Tibial artery (tissue), 4 donors: ENCODE data around the gene DBF4B.
"Not testable (repeated sequence)": the region's sequence is repeated elsewhere in the genome, so short reads cannot be mapped to it uniquely, and the experiment has no call there.

Source experiments
- DNase-seq, 2 donors: peaks; one replicate each; pipeline ENCODE4 v3.0.0-alpha.2; 2019
- H3K27ac ChIP-seq, 2 donors: fragments of 200-600 bp; sonication (generic) in 1 of 2; 1 replicate in 1 of 2; 2 replicates in 1 of 2; pipeline ENCODE4 v1.5.1; 2018 to 2019; ENCODE audit warnings: mild to moderate bottlenecking in 1 of 2
- H3K27me3 ChIP-seq, 2 donors: fragments of 200-600 bp; sonication (generic) in 1 of 2; one replicate each; pipeline versions ENCODE4 v1.5.1 to v1.6.0; 2016 to 2019
- H3K36me3 ChIP-seq, 3 donors: fragments of 200-600 bp; sonication (generic) in 2 of 3; one replicate each; pipeline ENCODE4 v1.5.1; 2016 to 2019; ENCODE audit warnings: mild to moderate bottlenecking in 2 of 3
- H3K4me1 ChIP-seq, 4 donors: fragments of 200-600 bp; sonication (generic) in 2 of 4; 1 replicate in 3 of 4; 2 replicates in 1 of 4; pipeline ENCODE4 v1.5.1; 2016 to 2019
- H3K4me3 ChIP-seq, 2 donors: fragments of 200-600 bp; sonication (generic) in 1 of 2; 1 replicate in 1 of 2; 2 replicates in 1 of 2; pipeline ENCODE4 v1.5.1; 2018 to 2019; ENCODE audit warnings: mild to moderate bottlenecking in 2 of 2
- H3K9me3 ChIP-seq, 3 donors: fragments of 200-600 bp; sonication (generic) in 1 of 3; one replicate each; pipeline ENCODE4 v1.5.1; 2016 to 2019
- intact Hi-C: fragments of 100-400 bp; cut with DNase I; formaldehyde crosslinking; loops from one replicate; pipeline ENCODE4 v1.15.0; 2023; ENCODE audit warnings: low total_unique reads
- TF ChIP-seq, protein P1 (sequence below), 2 experiments: fragments of 200-600 bp in 1 of 2; fragments of 450-650 bp in 1 of 2; IDR thresholded peaks; one replicate each; pipeline ENCODE4 v1.5.1; 2017 to 2019; ENCODE audit warnings: antibody characterized with exemption in 2 of 2, mild to moderate bottlenecking in 1 of 2, moderate library complexity in 1 of 2

The DBF4B gene

DNA sequence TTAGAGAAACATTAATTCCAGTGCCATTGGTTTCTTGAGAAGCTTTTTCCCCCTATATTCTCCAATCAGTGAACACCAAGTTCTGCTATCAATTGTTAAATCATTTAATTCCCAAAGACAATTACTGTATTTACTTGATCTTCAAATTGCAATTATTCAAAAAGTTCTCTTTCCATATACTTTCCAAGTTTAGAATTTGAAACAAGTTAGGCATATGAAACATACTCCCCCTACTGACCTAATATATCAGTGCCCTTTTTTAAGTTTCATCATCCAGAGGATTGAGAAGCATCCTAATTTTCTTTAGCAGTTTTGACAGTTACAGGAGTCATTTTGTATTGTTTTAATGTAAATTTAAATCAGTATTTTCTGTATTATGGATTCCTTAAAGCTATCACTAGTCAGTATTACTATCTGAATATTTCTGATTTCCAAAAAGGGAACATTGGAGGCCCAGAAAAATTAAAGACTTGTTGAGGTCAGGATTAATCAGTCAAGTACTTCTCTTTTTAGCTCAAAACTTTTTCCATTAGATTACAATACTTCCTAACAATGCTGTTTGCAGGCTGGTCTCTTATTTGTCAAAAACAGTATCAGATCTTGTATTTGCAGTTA lies 35.9 kb upstream of the DBF4B start:
- intact Hi-C loops, result no loop called here

DNA sequence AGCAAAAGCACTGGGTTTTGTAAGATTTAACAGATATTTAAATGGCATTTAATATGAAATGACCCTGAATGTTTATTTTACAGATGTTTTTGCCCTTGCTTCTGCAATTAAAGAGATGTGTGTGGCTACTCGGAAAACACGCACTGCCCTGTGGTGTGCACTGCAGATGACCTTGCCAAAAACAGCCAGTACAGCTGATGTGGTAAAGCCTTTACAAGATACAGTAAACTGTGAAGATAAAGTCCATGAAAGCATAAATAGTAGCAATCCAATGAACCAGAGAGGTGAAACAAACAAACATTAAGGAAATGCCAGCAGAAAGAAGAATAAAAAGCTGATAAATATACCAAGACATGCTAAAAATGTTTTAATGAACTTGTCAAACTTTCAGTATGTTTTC lies 34.6 kb upstream of the DBF4B start:
- Histone ChIP-seq H3K36me3 (peaks cover 6 to 24% (median 10%) of the 10 kb centered on the region in 3 donors), H3K4me1 (no peaks in the 10 kb centered on the region), H3K4me3 (no peak overlapping the region), H3K9me3 (no peaks in the 10 kb centered on the region), H3K27me3 (no peaks in the 10 kb centered on the region), H3K27ac (no peak overlapping the region)
- TF ChIP-seq, protein P1, sequence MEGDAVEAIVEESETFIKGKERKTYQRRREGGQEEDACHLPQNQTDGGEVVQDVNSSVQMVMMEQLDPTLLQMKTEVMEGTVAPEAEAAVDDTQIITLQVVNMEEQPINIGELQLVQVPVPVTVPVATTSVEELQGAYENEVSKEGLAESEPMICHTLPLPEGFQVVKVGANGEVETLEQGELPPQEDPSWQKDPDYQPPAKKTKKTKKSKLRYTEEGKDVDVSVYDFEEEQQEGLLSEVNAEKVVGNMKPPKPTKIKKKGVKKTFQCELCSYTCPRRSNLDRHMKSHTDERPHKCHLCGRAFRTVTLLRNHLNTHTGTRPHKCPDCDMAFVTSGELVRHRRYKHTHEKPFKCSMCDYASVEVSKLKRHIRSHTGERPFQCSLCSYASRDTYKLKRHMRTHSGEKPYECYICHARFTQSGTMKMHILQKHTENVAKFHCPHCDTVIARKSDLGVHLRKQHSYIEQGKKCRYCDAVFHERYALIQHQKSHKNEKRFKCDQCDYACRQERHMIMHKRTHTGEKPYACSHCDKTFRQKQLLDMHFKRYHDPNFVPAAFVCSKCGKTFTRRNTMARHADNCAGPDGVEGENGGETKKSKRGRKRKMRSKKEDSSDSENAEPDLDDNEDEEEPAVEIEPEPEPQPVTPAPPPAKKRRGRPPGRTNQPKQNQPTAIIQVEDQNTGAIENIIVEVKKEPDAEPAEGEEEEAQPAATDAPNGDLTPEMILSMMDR (IDR thresholded peaks at IDR 0.05), result no peak
- intact Hi-C loops, result no loop called here
- no peak for DNase-seq

More for the DNA sequence above, 35.9 kb upstream of the DBF4B start:
- no peaks in the 10 kb centered on the region for H3K4me1 ChIP-seq
- no peaks in the 10 kb centered on the region for H3K9me3 ChIP-seq
- H3K27me3 ChIP-seq, result no peaks in the 10 kb centered on the region
- no peak overlapping the region for H3K27ac ChIP-seq
- DNase-seq, result no peak
- no peak overlapping the region for H3K4me3 ChIP-seq
- peaks cover 0 to 11% (median 0%) of the 10 kb centered on the region in 3 donors for H3K36me3 ChIP-seq
- TF ChIP-seq, protein P1 (IDR thresholded peaks at IDR 0.05), result peak in 1 of 2 experiments; percentile 13

DNA sequence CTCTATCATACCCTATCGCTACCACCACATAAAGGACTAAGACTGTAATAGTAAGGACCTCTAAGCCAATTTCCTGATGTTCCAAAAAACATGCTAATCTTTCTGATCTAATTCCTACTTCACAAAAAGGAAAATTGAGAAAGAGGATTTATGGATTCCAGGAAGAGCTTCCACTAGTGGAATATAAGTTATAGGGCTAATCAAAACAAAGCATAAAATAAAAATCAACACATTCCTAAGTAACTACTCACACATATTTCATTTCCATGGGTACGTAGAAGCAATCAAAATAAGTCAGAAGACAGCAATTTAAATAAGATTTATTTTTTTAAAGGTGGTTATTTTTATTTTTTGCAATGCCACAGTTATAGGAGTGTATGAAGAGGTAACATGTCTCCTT lies 31.3 kb upstream of the DBF4B start:
- no peak overlapping the region for H3K27ac ChIP-seq
- H3K4me3 ChIP-seq, result no peak overlapping the region
- no peaks in the 10 kb centered on the region for H3K4me1 ChIP-seq
- H3K9me3 ChIP-seq, result no peaks in the 10 kb centered on the region
- no peak for DNase-seq
- intact Hi-C loops, result no loop called here
- H3K36me3 ChIP-seq, result peaks cover 22 to 54% (median 36%) of the 10 kb centered on the region in 3 donors
- TF ChIP-seq, protein P1 (IDR thresholded peaks at IDR 0.05), result no peak
- H3K27me3 ChIP-seq, result no peaks in the 10 kb centered on the region

DNA sequence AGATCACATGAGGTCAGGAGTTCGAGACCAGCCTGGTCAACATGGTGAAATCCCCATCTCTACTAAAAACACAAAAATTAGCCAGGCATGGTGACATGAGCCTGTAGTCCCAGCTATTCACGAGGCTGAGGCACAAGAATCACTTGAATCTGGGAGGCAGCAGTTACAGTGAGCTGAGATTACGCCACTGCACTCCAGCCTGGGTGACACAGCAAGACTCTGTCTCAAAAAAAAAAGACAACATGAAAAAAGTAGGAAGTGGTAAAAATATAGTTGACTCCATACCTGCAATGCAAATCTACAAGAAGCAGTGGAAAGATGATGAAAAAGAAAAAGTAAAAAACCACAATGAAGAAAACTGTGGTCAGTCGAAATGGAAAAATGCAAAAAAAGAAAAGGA lies 25.2 kb upstream of the DBF4B start:
- DNase-seq, H3K4me3 ChIP-seq, H3K27me3 ChIP-seq, H3K27ac ChIP-seq, intact Hi-C loops, H3K4me1 ChIP-seq, H3K9me3 ChIP-seq: not testable (repeated sequence)
- peaks cover 34 to 62% (median 55%) of the 10 kb centered on the region in 3 donors for H3K36me3 ChIP-seq

DNA sequence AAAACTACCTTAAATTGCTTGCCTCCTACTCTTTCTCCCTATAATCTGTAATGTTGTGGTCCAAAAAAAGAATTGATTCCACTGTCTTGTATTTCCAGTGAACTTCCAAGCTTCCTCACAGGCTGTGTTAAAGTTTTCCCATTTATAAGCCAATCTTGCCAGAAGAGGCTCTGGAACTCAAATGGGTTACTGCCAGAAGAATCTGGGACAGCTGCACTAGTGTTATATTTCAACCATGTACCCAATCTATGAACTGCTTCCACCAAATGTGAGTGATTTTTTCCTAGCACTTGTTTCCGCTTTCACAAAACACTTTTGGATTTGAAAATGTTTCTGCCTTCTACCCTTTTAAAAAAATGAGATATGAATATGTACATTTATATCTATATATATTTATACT lies 20.7 kb upstream of the DBF4B start:
- TF ChIP-seq, protein P1 (IDR thresholded peaks at IDR 0.05), result no peak
- H3K4me3 ChIP-seq, result no peak overlapping the region
- DNase-seq, result no peak
- peaks cover 0 to 22% (median 17%) of the 10 kb centered on the region in 4 donors for H3K4me1 ChIP-seq
- H3K27ac ChIP-seq, result no peak overlapping the region
- H3K9me3 ChIP-seq, result no peaks in the 10 kb centered on the region
- H3K36me3 ChIP-seq, result peaks cover 10 to 20% (median 13%) of the 10 kb centered on the region in 3 donors
- intact Hi-C loops, result no loop called here
- H3K27me3 ChIP-seq, result no peaks in the 10 kb centered on the region

DNA sequence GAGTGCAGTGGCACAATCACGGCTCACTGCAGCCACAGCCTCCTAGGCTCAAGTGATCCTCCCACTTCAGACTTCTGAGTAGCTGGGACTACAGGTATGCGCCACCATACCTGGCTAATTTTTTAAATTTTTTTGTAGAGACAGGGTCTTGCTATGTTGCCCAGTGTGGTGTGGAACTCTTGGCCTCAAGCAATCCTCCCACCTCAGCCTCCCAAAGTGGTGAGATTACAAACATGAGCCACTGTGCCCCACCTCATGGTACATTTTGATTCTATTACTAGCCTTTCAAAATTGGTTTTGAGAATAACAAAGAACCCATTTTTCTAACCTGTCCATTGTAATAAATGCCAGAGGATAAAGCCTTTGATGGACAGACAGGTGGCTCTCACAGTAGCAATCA lies 20.3 kb upstream of the DBF4B start:
- H3K36me3 ChIP-seq, result peaks cover 6 to 15% (median 9%) of the 10 kb centered on the region in 3 donors
- DNase-seq, result no peak
- no peak overlapping the region for H3K4me3 ChIP-seq
- H3K9me3 ChIP-seq, result no peaks in the 10 kb centered on the region
- TF ChIP-seq, protein P1 (IDR thresholded peaks at IDR 0.05), result no peak
- intact Hi-C loops, result no loop called here
- peaks cover 0 to 22% (median 17%) of the 10 kb centered on the region in 4 donors for H3K4me1 ChIP-seq
- no peaks in the 10 kb centered on the region for H3K27me3 ChIP-seq
- no peak overlapping the region for H3K27ac ChIP-seq
